ENCODE results near the gene DMRTB1.

- TF ChIP-seq, protein P1, sequence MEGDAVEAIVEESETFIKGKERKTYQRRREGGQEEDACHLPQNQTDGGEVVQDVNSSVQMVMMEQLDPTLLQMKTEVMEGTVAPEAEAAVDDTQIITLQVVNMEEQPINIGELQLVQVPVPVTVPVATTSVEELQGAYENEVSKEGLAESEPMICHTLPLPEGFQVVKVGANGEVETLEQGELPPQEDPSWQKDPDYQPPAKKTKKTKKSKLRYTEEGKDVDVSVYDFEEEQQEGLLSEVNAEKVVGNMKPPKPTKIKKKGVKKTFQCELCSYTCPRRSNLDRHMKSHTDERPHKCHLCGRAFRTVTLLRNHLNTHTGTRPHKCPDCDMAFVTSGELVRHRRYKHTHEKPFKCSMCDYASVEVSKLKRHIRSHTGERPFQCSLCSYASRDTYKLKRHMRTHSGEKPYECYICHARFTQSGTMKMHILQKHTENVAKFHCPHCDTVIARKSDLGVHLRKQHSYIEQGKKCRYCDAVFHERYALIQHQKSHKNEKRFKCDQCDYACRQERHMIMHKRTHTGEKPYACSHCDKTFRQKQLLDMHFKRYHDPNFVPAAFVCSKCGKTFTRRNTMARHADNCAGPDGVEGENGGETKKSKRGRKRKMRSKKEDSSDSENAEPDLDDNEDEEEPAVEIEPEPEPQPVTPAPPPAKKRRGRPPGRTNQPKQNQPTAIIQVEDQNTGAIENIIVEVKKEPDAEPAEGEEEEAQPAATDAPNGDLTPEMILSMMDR (IDR thresholded peaks at IDR 0.05; ENCODE audit: low read depth, low read length, poor library complexity, severe bottlenecking): no peak
- TF ChIP-seq EZH2phosphoT487 (IDR thresholded peaks at IDR 0.05; ENCODE audit: borderline replicate concordance, low read length): no peak
These were observed 39.4 kb downstream of the DMRTB1 start for GRCh38 chr1:53498555-53499131.
